WTC11 (cell line): ENCODE data around the gene SORCS2. TPM values are rescaled to one million over a fixed set of nuclear protein-coding genes. Genes with fewer than 3 reads are reported as not detected.

Source experiments
- ATAC-seq: fragments of 200-7000 bp; cut with Tn5 transposase; 2 replicates; pipeline ENCODE4 v1.10.0; 2021; ENCODE audit warnings: mild to moderate bottlenecking, moderate library complexity
- CTCF ChIA-PET: fragments of 300-600 bp; sonication (Branson Sonifier 250); formaldehyde crosslinking; loops from one replicate; lab custom pipeline; 2021; ENCODE audit warnings: antibody characterized with exemption; lab: Charles Lee
- POLR2A ChIA-PET: fragments of 350-600 bp; sonication (Branson Sonifier 250); formaldehyde crosslinking; loops from one replicate; lab custom pipeline; 2021; ENCODE audit warnings: antibody characterized with exemption; lab: Charles Lee
- DNase-seq: peaks from one replicate; pipeline ENCODE4 v3.0.0; 2021; ENCODE audit warnings: low spot score
- H3K27ac Mint-ChIP-seq: 2 replicates; pipeline ENCODE4 v1.8.0; 2021; ENCODE audit warnings: mixed read lengths
- H3K27me3 Mint-ChIP-seq: 2 replicates; pipeline ENCODE4 v1.8.0; 2021; ENCODE audit warnings: low read depth, mild to moderate bottlenecking, moderate library complexity, mixed read lengths
- H3K36me3 Mint-ChIP-seq: 2 replicates; pipeline ENCODE4 v1.8.0; 2021; ENCODE audit warnings: mixed read lengths
- H3K4me1 Mint-ChIP-seq: 2 replicates; pipeline ENCODE4 v1.8.0; 2022; ENCODE audit warnings: mixed read lengths
- H3K4me3 Mint-ChIP-seq: 2 replicates; pipeline ENCODE4 v1.8.0; 2021; ENCODE audit warnings: mild to moderate bottlenecking, moderate library complexity, mixed read lengths
- H3K9me3 Mint-ChIP-seq: 2 replicates; pipeline ENCODE4 v1.8.0; 2021; ENCODE audit warnings: mixed read lengths
- JAZF1 ChIP-seq: fragments of 250-450 bp; sonication (Bioruptor Pico); IDR thresholded peaks from 2 replicates; pipeline ENCODE4 v1.9.0; 2021; ENCODE audit warnings: moderate library complexity, mild to moderate bottlenecking, inconsistent platforms
- NFATC4 ChIP-seq: fragments of 250-450 bp; sonication (Bioruptor Pico); IDR thresholded peaks from 2 replicates; pipeline ENCODE4 v1.9.0; 2021; ENCODE audit warnings: mild to moderate bottlenecking
- OVOL2 ChIP-seq: fragments of 250-450 bp; sonication (Bioruptor Pico); IDR thresholded peaks from 2 replicates; pipeline ENCODE4 v1.9.0; 2021; ENCODE audit warnings: mild to moderate bottlenecking, borderline replicate concordance
- PRRX2 ChIP-seq: fragments of 250-450 bp; sonication (Bioruptor Pico); IDR thresholded peaks from 2 replicates; pipeline ENCODE4 v1.8.0; 2021; ENCODE audit warnings: mild to moderate bottlenecking
- RELA ChIP-seq: sonication (generic); formaldehyde crosslinking; IDR thresholded peaks from 2 replicates; pipeline ENCODE4 v1.8.1; 2022; ENCODE audit warnings: missing genetic modification reagents, mild to moderate bottlenecking, borderline replicate concordance
- TEAD1 ChIP-seq: sonication (generic); formaldehyde crosslinking; IDR thresholded peaks from 2 replicates; pipeline ENCODE4 v1.8.0; 2022; ENCODE audit warnings: mild to moderate bottlenecking, missing genetic modification reagents
- ZNF121 ChIP-seq: sonication (generic); formaldehyde crosslinking; IDR thresholded peaks from 2 replicates; pipeline ENCODE4 v1.8.0; 2023; ENCODE audit warnings: missing genetic modification reagents
- ZNF416 ChIP-seq: fragments of 250-450 bp; sonication (Bioruptor Pico); IDR thresholded peaks from 2 replicates; pipeline ENCODE4 v1.9.0; 2021; ENCODE audit warnings: mild to moderate bottlenecking, inconsistent platforms
- ZNF671 ChIP-seq: fragments of 250-450 bp; sonication (Bioruptor Pico); IDR thresholded peaks from 2 replicates; pipeline ENCODE4 v1.8.0; 2021; ENCODE audit warnings: mild to moderate bottlenecking
- total RNA-seq: library from RNA; stranded (reverse); gene quantifications from 3 replicates; pipeline ENCODE4 v1.2.3, GENCODE V29; 2021
- TF ChIP-seq, protein P1 (sequence below): fragments of 250-450 bp; sonication (Bioruptor Pico); IDR thresholded peaks from 2 replicates; pipeline ENCODE4 v1.9.0; 2021; ENCODE audit warnings: mild to moderate bottlenecking, borderline replicate concordance
- TF ChIP-seq, protein P2 (sequence below): fragments of 250-450 bp; sonication (Bioruptor Pico); conservative IDR thresholded peaks from 2 replicates; pipeline ENCODE4 v1.9.0; 2021; ENCODE audit warnings: mild to moderate bottlenecking
- TF ChIP-seq, protein P3 (sequence below): sonication (generic); formaldehyde crosslinking; IDR thresholded peaks from 2 replicates; pipeline ENCODE4 v1.8.0; 2023; ENCODE audit warnings: missing genetic modification reagents, mild to moderate bottlenecking, borderline replicate concordance
- TF ChIP-seq, protein P4 (sequence below): sonication (generic); formaldehyde crosslinking; IDR thresholded peaks from 2 replicates; pipeline ENCODE4 v1.8.0; 2022; ENCODE audit warnings: mild to moderate bottlenecking, missing genetic modification reagents
- TF ChIP-seq, protein P5 (sequence below): sonication (generic); formaldehyde crosslinking; conservative IDR thresholded peaks from 2 replicates; pipeline ENCODE4 v1.8.1; 2022; ENCODE audit warnings: mild to moderate bottlenecking, missing genetic modification reagents
- TF ChIP-seq, protein P6 (sequence below): sonication (generic); formaldehyde crosslinking; IDR thresholded peaks from 2 replicates; pipeline ENCODE4 v1.8.1; 2023; ENCODE audit warnings: mild to moderate bottlenecking, missing genetic modification reagents, moderate library complexity
- TF ChIP-seq, protein P7 (sequence below): sonication (generic); formaldehyde crosslinking; IDR thresholded peaks from 2 replicates; pipeline ENCODE4 v1.8.0; 2022; ENCODE audit warnings: mild to moderate bottlenecking, missing genetic modification reagents

Gene SORCS2
- total RNA-seq, 1 experiment from 2014 or later: 6.6 TPM

DNA sequence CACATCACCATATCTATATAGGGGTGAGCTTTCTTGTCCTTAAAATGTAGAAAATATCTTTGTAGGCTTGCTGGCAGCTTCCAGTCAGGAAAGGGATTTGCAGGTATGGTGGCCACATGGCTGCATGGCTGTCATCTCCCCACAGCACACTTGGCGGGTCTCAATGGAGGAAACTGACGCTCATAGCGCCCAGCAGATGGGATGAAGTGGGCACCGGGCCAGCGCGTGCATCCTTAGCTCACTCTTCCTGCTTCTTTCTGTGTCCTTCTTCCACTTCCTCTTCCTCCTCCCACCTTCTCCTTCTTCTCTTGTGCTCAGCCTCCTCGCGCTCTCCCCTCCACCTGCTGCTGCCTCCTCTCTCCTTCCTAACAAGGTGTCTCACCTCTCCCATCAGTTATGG lies 398.6 kb downstream of the SORCS2 start (continued):
- TF ChIP-seq, protein P1, sequence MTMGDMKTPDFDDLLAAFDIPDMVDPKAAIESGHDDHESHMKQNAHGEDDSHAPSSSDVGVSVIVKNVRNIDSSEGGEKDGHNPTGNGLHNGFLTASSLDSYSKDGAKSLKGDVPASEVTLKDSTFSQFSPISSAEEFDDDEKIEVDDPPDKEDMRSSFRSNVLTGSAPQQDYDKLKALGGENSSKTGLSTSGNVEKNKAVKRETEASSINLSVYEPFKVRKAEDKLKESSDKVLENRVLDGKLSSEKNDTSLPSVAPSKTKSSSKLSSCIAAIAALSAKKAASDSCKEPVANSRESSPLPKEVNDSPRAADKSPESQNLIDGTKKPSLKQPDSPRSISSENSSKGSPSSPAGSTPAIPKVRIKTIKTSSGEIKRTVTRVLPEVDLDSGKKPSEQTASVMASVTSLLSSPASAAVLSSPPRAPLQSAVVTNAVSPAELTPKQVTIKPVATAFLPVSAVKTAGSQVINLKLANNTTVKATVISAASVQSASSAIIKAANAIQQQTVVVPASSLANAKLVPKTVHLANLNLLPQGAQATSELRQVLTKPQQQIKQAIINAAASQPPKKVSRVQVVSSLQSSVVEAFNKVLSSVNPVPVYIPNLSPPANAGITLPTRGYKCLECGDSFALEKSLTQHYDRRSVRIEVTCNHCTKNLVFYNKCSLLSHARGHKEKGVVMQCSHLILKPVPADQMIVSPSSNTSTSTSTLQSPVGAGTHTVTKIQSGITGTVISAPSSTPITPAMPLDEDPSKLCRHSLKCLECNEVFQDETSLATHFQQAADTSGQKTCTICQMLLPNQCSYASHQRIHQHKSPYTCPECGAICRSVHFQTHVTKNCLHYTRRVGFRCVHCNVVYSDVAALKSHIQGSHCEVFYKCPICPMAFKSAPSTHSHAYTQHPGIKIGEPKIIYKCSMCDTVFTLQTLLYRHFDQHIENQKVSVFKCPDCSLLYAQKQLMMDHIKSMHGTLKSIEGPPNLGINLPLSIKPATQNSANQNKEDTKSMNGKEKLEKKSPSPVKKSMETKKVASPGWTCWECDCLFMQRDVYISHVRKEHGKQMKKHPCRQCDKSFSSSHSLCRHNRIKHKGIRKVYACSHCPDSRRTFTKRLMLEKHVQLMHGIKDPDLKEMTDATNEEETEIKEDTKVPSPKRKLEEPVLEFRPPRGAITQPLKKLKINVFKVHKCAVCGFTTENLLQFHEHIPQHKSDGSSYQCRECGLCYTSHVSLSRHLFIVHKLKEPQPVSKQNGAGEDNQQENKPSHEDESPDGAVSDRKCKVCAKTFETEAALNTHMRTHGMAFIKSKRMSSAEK: no peak
- TF ChIP-seq NFATC4 (CRISPR knock-in tag) (no peak), ZNF416 (CRISPR knock-in tag) (no peak), PRRX2 (CRISPR knock-in tag) (no peak), TEAD1 (CRISPR knock-in tag) (no peak), ZNF671 (CRISPR knock-in tag) (no peak)
- TF ChIP-seq, protein P2, sequence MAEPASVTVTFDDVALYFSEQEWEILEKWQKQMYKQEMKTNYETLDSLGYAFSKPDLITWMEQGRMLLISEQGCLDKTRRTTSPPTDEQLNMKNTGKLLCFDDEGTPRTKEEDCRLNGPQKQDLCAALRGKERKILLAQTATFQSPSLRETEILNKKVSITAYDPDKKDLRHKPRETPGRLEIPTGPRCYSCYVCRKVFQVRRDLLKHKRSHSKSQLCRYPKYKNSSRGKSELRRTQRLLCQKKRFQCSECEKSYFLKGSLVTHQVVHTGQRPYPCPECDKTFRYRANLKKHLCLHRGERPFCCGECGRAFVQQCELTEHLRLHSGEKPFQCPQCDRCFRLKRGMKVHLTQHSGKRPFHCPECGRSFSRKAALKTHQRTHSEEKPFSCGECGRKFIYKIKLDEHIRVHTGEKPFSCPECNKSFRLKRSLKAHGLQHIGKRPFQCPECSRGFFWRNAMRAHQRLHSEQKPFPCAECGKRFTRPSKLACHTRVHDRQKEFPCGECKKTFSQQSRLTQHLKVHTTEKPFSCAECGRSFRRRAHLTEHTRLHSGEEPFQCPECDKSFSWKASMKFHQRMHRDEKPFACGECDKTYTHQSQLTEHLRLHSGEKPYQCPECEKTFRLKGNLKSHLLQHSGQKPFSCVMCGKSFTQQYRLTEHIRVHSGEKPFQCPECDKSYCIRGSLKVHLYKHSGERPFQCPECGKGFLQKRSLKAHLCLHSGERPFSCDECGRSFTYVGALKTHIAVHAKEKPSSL: no peak

DNA sequence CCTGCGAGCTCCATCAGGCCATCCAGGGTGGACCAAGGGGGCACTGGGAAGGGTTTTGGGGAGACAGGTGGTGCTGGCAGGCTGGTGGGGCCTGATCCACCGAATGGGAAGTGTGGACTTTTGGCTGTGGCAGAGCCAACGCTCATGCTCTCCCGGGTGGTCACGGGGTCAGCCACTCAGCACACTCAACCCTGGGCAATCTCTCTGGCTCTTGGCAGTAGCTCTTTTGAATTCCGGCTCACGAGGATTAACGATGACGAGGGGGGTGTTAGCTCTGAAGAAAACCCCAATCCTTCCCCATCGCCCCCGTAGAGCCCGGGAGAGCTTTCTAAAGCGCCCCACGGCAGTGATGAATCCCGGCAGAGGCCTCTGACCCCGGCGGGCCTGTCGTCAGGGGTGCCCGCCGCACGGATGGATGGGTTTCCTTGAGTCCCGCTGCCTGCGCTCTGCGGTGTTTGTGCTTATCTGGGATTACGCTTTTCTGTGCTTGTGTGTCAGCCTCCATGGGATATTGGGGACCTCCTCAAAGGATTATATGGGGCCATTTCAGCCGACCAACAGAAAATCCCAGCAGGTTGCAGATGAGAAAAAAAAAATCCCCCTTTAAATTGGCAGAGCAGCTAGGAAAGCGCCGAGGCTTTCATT lies 399.2 kb downstream of the SORCS2 start:
- Mint-ChIP-seq H3K4me1 (peaks cover 49% of the 10 kb centered on the region), H3K9me3 (peaks cover 4% of the 10 kb centered on the region), H3K27me3 (no peaks in the 10 kb centered on the region), H3K27ac (no peak overlapping the region), H3K36me3 (no peaks in the 10 kb centered on the region), H3K4me3 (no peak overlapping the region)
- DNase-seq (no peak), ATAC-seq (no peak)
- ChIA-PET POLR2A (interaction anchor here (0.6 kb wide), 1 partner anchor 43 kb away, joined by 3 read pairs; no protein-coding TSS in a partner anchor), CTCF (no interaction called here)
- TF ChIP-seq, protein P3, sequence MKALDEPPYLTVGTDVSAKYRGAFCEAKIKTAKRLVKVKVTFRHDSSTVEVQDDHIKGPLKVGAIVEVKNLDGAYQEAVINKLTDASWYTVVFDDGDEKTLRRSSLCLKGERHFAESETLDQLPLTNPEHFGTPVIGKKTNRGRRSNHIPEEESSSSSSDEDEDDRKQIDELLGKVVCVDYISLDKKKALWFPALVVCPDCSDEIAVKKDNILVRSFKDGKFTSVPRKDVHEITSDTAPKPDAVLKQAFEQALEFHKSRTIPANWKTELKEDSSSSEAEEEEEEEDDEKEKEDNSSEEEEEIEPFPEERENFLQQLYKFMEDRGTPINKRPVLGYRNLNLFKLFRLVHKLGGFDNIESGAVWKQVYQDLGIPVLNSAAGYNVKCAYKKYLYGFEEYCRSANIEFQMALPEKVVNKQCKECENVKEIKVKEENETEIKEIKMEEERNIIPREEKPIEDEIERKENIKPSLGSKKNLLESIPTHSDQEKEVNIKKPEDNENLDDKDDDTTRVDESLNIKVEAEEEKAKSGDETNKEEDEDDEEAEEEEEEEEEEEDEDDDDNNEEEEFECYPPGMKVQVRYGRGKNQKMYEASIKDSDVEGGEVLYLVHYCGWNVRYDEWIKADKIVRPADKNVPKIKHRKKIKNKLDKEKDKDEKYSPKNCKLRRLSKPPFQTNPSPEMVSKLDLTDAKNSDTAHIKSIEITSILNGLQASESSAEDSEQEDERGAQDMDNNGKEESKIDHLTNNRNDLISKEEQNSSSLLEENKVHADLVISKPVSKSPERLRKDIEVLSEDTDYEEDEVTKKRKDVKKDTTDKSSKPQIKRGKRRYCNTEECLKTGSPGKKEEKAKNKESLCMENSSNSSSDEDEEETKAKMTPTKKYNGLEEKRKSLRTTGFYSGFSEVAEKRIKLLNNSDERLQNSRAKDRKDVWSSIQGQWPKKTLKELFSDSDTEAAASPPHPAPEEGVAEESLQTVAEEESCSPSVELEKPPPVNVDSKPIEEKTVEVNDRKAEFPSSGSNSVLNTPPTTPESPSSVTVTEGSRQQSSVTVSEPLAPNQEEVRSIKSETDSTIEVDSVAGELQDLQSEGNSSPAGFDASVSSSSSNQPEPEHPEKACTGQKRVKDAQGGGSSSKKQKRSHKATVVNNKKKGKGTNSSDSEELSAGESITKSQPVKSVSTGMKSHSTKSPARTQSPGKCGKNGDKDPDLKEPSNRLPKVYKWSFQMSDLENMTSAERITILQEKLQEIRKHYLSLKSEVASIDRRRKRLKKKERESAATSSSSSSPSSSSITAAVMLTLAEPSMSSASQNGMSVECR (CRISPR knock-in tag): no peak
- TF ChIP-seq, protein P4, sequence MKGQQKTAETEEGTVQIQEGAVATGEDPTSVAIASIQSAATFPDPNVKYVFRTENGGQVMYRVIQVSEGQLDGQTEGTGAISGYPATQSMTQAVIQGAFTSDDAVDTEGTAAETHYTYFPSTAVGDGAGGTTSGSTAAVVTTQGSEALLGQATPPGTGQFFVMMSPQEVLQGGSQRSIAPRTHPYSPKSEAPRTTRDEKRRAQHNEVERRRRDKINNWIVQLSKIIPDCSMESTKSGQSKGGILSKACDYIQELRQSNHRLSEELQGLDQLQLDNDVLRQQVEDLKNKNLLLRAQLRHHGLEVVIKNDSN (CRISPR knock-in tag): no peak
- no peak for TF ChIP-seq TEAD1 (CRISPR knock-in tag)
- TF ChIP-seq, protein P5, sequence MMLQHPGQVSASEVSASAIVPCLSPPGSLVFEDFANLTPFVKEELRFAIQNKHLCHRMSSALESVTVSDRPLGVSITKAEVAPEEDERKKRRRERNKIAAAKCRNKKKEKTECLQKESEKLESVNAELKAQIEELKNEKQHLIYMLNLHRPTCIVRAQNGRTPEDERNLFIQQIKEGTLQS (CRISPR knock-in tag): no peak
- TF ChIP-seq, protein P6, sequence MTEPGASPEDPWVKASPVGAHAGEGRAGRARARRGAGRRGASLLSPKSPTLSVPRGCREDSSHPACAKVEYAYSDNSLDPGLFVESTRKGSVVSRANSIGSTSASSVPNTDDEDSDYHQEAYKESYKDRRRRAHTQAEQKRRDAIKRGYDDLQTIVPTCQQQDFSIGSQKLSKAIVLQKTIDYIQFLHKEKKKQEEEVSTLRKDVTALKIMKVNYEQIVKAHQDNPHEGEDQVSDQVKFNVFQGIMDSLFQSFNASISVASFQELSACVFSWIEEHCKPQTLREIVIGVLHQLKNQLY: no peak
- no peak for TF ChIP-seq JAZF1 (CRISPR knock-in tag)
- TF ChIP-seq, protein P1: no peak
- TF ChIP-seq, protein P7, sequence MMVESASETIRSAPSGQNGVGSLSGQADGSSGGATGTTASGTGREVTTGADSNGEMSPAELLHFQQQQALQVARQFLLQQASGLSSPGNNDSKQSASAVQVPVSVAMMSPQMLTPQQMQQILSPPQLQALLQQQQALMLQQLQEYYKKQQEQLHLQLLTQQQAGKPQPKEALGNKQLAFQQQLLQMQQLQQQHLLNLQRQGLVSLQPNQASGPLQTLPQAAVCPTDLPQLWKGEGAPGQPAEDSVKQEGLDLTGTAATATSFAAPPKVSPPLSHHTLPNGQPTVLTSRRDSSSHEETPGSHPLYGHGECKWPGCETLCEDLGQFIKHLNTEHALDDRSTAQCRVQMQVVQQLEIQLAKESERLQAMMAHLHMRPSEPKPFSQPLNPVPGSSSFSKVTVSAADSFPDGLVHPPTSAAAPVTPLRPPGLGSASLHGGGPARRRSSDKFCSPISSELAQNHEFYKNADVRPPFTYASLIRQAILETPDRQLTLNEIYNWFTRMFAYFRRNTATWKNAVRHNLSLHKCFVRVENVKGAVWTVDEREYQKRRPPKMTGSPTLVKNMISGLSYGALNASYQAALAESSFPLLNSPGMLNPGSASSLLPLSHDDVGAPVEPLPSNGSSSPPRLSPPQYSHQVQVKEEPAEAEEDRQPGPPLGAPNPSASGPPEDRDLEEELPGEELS (CRISPR knock-in tag): no peak
- no peak for TF ChIP-seq RELA (CRISPR knock-in tag)
- no peak for TF ChIP-seq ZNF121 (CRISPR knock-in tag)
- no peak for TF ChIP-seq OVOL2 (CRISPR knock-in tag)
